Activated CD4-positive, alpha-beta T cell treated with anti-CD3 and anti-CD28 coated beads, Interleukin-2, amount 10 ng/mL, durations not matched to agents 7 days and 5 days (primary cell): ENCODE measurements around the gene CAPN12. TPM values are rescaled to one million over a fixed set of nuclear protein-coding genes. Genes with fewer than 3 reads are reported as not detected.
A peak's percentile ranks its signal among the peaks of the same experiment; 100 is the strongest.

Source experiments
- CTCF ChIA-PET: fragments of 350-600 bp; sonication (Branson Sonifier 250); formaldehyde crosslinking; loops from one replicate; lab custom pipeline; 2021; ENCODE audit warnings: antibody characterized with exemption; lab: Charles Lee
- POLR2A ChIA-PET: fragments of 350-600 bp; sonication (Branson Sonifier 250); formaldehyde crosslinking; loops from one replicate; lab custom pipeline; 2021; ENCODE audit warnings: antibody characterized with exemption; lab: Charles Lee
- DNase-seq: peaks from one replicate; pipeline ENCODE4 v3.0.0-alpha.2; 2020
- H3K27ac Mint-ChIP-seq: one replicate; pipeline ENCODE4 v1.8.0; 2021; ENCODE audit warnings: mild to moderate bottlenecking, moderate library complexity, mixed read lengths
- H3K27me3 Mint-ChIP-seq: one replicate; pipeline ENCODE4 v1.8.0; 2021; ENCODE audit warnings: mixed read lengths
- H3K36me3 Mint-ChIP-seq: one replicate; pipeline ENCODE4 v1.8.0; 2021; ENCODE audit warnings: low read depth, mixed read lengths
- H3K4me1 Mint-ChIP-seq: one replicate; pipeline ENCODE4 v1.8.0; 2021; ENCODE audit warnings: mixed read lengths
- H3K4me3 Mint-ChIP-seq: one replicate; pipeline ENCODE4 v1.8.0; 2021; ENCODE audit warnings: mild to moderate bottlenecking, moderate library complexity, mixed read lengths
- H3K9me3 Mint-ChIP-seq: one replicate; pipeline ENCODE4 v1.8.0; 2021; ENCODE audit warnings: mixed read lengths
- total RNA-seq, 2 experiments: library from RNA; stranded (reverse); gene quantifications; one replicate each; pipeline ENCODE4 v1.2.3, GENCODE V29; 2021

Gene CAPN12
- total RNA-seq, 2 experiments from 2014 or later = 3.5 to 3.7 TPM

DNA sequence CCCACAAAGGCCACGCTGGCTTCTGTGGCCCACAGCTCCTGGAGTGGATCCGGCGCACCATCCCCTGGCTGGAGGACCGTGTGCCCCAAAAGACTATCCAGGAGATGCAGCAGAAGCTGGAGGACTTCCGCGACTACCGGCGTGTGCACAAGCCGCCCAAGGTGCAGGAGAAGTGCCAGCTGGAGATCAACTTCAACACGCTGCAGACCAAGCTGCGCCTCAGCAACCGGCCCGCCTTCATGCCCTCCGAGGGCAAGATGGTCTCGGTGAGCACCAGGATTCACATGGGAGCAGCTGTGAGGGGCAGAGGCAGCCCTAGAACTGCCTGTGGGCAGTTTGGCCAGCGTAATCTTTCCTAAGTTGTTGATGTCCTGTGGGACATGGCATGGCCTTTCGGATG, 27.2 kb downstream of the CAPN12 start:
- H3K27me3 Mint-ChIP-seq = no peaks in the 10 kb centered on the region
- H3K27ac Mint-ChIP-seq = no peak overlapping the region
- no peak overlapping the region for H3K4me3 Mint-ChIP-seq
- ChIA-PET POLR2A (no interaction called here), CTCF (interaction anchor here (2.1 kb wide), 1 partner anchor 70 kb away, joined by 5 read pairs; the partner anchor contains the start of gene ACTN4)
- no peaks in the 10 kb centered on the region for H3K4me1 Mint-ChIP-seq
- H3K9me3 Mint-ChIP-seq = no peaks in the 10 kb centered on the region
- H3K36me3 Mint-ChIP-seq = peaks cover 17% of the 10 kb centered on the region
- DNase-seq = no peak

DNA sequence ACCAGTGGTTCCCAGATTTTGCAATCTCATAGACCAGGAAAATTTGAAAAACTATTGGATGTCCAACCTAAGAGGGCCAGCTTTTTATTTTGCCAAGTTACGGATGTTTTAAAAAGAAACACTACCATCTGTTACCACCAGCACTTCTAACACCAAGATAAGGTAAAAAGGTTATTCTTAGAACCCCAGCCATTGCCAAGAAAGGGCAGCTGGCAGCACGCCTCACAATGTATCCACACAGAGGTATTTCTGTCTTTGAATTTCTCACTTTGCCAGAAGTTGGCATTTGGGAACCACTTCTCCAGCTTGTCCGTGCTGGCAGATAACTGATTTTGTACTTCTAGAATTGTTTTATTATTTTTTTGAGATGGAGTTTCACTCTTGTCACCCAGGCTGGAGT, 28.7 kb downstream of the CAPN12 start:
- no peaks in the 10 kb centered on the region for H3K4me1 Mint-ChIP-seq
- no peak overlapping the region for H3K27ac Mint-ChIP-seq
- no peak for DNase-seq
- CTCF ChIA-PET = interaction anchor here (0.5 to 2.1 kb wide), 3 partner anchors 11 to 209 kb away, joined by 3 to 7 read pairs (median 5); partner anchors contain the start of gene ACTN4
- no peaks in the 10 kb centered on the region for H3K9me3 Mint-ChIP-seq
- POLR2A ChIA-PET = no interaction called here
- H3K27me3 Mint-ChIP-seq = no peaks in the 10 kb centered on the region
- no peak overlapping the region for H3K4me3 Mint-ChIP-seq
- peaks cover 18% of the 10 kb centered on the region for H3K36me3 Mint-ChIP-seq

DNA sequence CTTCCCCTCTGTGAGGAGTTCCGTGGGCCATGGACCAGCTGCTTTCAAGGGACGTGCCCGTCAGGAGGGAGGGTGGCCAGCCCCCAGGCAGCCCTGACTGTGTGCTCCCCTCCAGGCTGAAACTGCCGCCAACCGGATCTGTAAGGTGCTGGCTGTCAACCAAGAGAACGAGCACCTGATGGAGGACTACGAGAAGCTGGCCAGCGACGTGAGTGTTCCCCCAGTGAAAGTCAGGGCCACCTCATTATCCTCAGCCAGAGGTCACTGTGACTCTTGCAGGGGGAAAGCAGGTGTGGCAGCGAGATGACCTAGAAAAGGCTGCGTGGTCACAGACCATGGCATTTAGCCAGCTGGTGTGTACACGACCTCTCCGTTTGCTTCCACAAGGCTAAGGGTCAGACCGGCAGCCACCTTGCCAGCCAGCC, 29.9 kb downstream of the CAPN12 start:
- ChIA-PET POLR2A (no interaction called here), CTCF (interaction anchor here (0.6 to 1.6 kb wide), 2 partner anchors 12 to 26 kb away, joined by 3 to 7 read pairs; no protein-coding TSS in a partner anchor)
- no peak for DNase-seq
- no peak overlapping the region for H3K4me3 Mint-ChIP-seq
- no peaks in the 10 kb centered on the region for H3K4me1 Mint-ChIP-seq
- no peaks in the 10 kb centered on the region for H3K9me3 Mint-ChIP-seq
- peaks cover 23% of the 10 kb centered on the region for H3K36me3 Mint-ChIP-seq
- peak overlapping the region; percentile 50 for H3K27ac Mint-ChIP-seq
- no peaks in the 10 kb centered on the region for H3K27me3 Mint-ChIP-seq

DNA sequence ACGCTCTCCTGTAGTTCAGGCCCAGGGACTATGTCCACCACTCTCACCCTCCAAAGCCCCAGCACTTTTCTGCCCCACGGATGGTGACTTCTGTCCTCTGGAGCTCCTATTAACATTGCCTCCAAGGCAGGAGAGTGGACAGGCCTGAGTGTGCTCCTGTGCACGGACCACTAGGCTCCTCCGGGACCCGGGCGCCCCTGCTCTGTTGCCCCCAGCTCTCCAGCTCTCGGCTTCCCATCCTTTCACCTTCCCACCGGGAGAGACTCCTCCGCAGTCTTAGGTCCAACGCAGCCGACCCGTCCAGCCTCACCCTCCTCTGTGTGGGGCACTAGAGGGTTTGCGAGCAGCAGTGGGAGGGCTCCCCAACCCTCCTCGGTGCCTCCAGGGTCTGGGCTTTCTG, 30.4 kb downstream of the CAPN12 start:
- peaks cover 25% of the 10 kb centered on the region for H3K36me3 Mint-ChIP-seq

DNA sequence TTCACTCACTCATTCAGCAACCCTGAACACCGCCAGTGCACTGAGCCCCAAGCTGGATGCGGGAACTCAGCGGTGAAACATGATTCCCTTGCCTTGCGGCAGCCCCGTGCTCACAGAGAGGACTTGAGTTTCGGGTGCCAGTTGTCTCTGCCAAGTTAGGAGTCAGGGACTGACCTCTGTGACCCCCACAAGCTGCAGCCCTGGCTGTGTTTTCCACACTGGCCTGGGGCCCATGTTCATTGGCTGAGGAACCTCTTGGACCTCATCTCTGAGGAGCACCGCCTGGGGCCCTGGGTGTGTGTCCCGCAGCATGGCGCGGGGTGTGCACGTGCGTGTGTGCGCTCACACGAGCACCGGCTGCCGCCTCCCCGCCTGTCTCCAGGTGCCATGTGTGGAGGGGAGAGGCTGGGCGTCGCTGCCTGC, 31.0 kb downstream of the CAPN12 start:
- ChIA-PET POLR2A (no interaction called here), CTCF (no interaction called here)
- DNase-seq = no peak
- Mint-ChIP-seq H3K27ac (no peak overlapping the region), H3K4me3 (no peak overlapping the region), H3K9me3 (no peaks in the 10 kb centered on the region), H3K4me1 (no peaks in the 10 kb centered on the region), H3K36me3 (peaks cover 21% of the 10 kb centered on the region), H3K27me3 (no peaks in the 10 kb centered on the region)

More for the DNA sequence above, 30.4 kb downstream of the CAPN12 start:
- Mint-ChIP-seq H3K9me3 (no peaks in the 10 kb centered on the region), H3K27me3 (no peaks in the 10 kb centered on the region), H3K4me1 (no peaks in the 10 kb centered on the region), H3K4me3 (no peak overlapping the region), H3K27ac (no peak overlapping the region)
- CTCF ChIA-PET = interaction anchor here (0.6 kb wide), 1 partner anchor 25 kb away, joined by 3 read pairs; no protein-coding TSS in a partner anchor
- no peak for DNase-seq
- POLR2A ChIA-PET = no interaction called here

DNA sequence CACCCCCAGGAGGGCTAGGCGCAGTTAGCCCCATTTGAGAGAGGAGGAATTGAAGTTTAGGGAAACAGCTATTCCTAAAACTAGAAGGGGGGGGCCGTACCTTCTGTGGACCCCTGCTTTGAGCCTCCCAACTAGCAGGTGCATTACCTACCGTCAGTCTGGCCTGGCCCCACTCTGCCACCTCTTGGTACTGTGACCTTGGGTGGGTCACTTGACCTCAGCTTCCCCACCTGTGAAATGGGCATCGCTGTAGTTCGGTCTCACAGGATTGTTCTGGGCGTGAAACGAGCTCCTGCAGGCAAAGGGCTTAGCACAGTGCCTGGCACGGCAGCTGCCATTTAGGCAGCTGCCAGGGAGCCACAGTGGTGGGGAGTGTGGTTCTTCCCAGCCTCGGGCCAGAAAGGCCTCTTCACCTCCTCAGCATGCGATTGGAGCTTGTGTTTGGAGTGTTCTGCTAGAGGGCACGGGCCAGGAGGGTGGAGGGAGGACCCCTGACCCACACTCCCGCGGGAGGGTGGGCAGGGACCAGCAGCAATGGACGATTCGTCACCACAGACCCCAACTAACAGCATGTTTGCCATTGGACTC, 32.0 kb downstream of the CAPN12 start:
- Mint-ChIP-seq H3K9me3 (no peaks in the 10 kb centered on the region), H3K27me3 (no peaks in the 10 kb centered on the region), H3K4me3 (no peak overlapping the region), H3K27ac (no peak overlapping the region), H3K4me1 (no peaks in the 10 kb centered on the region), H3K36me3 (peaks cover 24% of the 10 kb centered on the region)
- ChIA-PET CTCF (interaction anchor here (0.9 to 2.7 kb wide), 2 partner anchors 157 to 217 kb away, joined by 4 to 9 read pairs; partner anchors contain the start of genes MRPS12 and SARS2), POLR2A (no interaction called here)
- DNase-seq = no peak

DNA sequence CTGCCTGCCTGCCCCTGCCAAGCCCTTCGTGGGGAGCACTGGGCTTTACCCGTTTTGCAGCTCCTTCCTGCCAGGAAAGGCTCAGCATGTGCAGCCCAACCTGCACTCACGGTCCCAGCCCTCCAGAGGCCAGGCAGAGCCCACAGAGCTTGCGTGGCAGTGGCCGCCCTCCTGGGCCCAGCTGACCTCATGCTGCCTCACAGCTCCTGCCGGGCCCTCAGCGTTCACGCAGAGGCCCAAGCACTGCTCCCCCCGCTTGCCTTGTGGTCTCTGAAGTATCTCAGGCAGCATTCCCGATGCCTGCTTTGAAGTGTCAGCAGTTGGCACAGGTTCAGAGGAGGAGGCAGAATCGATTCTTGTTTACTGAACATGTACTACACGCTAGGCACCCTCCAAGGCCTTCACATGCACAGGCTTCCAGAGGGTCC, 32.5 kb downstream of the CAPN12 start:
- no peaks in the 10 kb centered on the region for H3K27me3 Mint-ChIP-seq
- ChIA-PET POLR2A (no interaction called here), CTCF (interaction anchor here (0.9 to 2.7 kb wide), 2 partner anchors 157 to 218 kb away, joined by 4 to 9 read pairs; partner anchors contain the start of genes MRPS12 and SARS2)
- H3K36me3 Mint-ChIP-seq = peaks cover 26% of the 10 kb centered on the region
- no peaks in the 10 kb centered on the region for H3K4me1 Mint-ChIP-seq
- no peak for DNase-seq
- H3K9me3 Mint-ChIP-seq = no peaks in the 10 kb centered on the region
- no peak overlapping the region for H3K27ac Mint-ChIP-seq
- H3K4me3 Mint-ChIP-seq = no peak overlapping the region

DNA sequence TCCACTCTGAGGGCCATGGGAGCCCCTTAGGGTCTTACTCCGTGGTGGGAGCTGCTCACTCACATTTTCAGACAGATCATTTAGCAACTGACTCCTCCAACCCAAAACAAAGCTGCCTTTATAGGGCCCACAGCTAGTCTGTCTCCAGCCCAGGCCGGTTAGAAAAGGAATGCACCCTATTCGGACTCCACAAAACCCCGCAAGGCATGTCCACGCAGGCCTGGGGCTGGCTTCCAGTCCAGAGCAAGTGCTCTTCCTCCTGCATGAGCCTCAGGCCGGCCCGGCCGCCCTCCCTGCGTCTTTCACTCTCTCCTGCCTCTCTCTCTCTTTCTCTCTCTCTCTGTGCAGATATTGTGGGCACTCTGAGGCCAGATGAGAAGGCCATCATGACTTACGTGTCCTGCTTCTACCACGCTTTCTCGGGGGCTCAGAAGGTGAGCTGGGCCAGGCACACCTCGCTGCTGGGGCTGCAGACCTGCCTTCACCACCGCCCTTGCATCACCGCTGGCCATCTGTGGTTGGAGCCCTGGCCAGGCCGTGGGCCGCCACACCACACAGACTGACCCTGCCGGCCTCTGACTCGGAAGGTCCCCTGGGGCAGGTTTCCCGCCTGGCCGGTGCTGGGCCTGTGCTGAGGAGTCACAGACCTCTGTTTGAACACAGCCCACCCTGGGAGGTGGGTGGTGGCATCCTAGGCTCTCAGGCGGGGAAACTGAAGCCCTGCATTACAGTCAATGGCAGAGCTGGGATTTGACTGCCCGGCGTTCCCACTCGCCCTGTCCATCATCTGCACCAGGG, 33.1 kb downstream of the CAPN12 start:
- ChIA-PET POLR2A (no interaction called here), CTCF (interaction anchor here (0.6 to 2.7 kb wide), 3 partner anchors 158 to 275 kb away, joined by 3 to 9 read pairs (median 4); partner anchors contain the start of genes MRPS12 and SARS2)
- peaks cover 26% of the 10 kb centered on the region for H3K36me3 Mint-ChIP-seq
- no peaks in the 10 kb centered on the region for H3K27me3 Mint-ChIP-seq
- no peaks in the 10 kb centered on the region for H3K4me1 Mint-ChIP-seq
- H3K4me3 Mint-ChIP-seq = no peak overlapping the region
- DNase-seq = no peak
- no peaks in the 10 kb centered on the region for H3K9me3 Mint-ChIP-seq
- peak overlapping the region; percentile 57 for H3K27ac Mint-ChIP-seq

DNA sequence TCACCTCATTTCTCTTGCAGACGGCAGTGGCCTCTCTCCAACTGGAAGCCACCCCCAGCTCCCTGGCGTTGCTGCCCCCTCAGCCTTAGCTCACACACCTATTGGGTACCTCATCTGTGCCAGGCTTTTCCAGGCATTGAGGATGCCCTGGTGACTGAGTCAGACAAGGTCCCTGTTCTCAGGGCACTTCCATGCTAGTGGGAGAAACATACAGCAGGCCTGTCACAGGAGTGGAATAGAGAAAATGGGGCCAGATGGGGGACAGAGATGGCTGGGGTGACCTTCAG, 33.9 kb downstream of the CAPN12 start:
- ChIA-PET CTCF (interaction anchor here (2.7 kb wide), 1 partner anchor 219 kb away, joined by 9 read pairs; the partner anchor contains the start of genes MRPS12 and SARS2), POLR2A (no interaction called here)
- Mint-ChIP-seq H3K36me3 (peaks cover 33% of the 10 kb centered on the region), H3K4me3 (no peak overlapping the region), H3K9me3 (no peaks in the 10 kb centered on the region), H3K27ac (peak overlapping the region; percentile 57), H3K4me1 (no peaks in the 10 kb centered on the region), H3K27me3 (no peaks in the 10 kb centered on the region)
- no peak for DNase-seq

DNA sequence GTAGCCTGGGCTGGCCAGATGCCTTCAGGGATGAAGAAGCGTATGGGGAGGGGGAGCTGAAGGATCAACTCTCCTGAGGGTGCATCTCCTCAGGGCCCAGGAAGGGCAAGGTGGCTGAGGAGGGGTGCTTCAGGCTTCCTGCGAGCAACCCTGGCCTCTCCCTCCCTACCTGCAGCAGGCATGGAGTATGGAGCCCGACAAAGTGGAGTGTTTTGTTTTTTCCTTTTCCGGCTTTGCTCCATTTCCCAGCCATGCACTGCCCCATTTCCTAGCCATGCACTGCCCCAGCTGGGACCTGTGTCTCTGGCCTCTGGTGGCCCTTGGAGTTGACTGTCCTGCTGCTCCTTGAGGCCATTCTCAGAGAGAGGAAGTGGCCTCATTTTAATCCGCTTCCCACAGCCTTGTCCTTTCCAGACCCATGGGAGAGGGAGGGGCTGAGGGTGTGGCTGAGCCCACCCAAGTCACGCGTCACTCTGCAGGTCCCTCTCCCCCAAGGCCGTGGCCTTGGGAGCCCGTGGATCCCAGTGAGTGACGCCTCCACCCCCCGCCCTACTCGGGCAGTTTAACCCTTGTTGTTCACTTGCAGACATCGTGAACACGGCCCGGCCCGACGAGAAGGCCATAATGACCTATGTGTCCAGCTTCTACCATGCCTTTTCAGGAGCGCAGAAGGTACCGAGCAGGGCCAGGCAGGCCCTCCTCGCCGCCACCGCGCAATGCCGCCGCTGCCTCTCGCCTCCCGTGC, 34.4 kb downstream of the CAPN12 start:
- ChIA-PET POLR2A (no interaction called here), CTCF (interaction anchor here (0.6 to 2.7 kb wide), 2 partner anchors 54 to 220 kb away, joined by 3 to 9 read pairs; partner anchors contain the start of genes MRPS12 and SARS2)
- no peak for DNase-seq
- Mint-ChIP-seq H3K4me1 (no peaks in the 10 kb centered on the region), H3K27ac (no peak overlapping the region), H3K9me3 (no peaks in the 10 kb centered on the region), H3K27me3 (no peaks in the 10 kb centered on the region), H3K36me3 (peaks cover 30% of the 10 kb centered on the region), H3K4me3 (no peak overlapping the region)

DNA sequence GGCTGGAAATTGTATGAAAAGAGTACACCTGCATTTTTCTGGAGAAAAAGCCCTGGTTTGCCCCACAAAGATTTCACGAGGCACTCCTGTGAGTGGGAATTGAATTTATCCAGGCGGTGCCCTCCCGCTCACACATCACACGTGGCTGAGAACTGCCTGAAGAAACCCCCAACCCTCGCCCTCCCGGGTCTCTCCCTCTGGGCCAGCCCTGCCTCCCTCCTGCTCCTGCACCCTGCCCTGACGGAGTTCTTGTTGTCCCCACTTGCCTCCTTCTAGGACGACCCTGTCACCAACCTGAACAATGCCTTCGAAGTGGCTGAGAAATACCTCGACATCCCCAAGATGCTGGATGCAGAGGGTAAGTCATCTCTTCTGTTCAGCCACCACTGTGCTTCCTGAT, 35.2 kb downstream of the CAPN12 start:
- no peak overlapping the region for H3K4me3 Mint-ChIP-seq
- H3K4me1 Mint-ChIP-seq = no peaks in the 10 kb centered on the region
- ChIA-PET CTCF (no interaction called here), POLR2A (no interaction called here)
- no peaks in the 10 kb centered on the region for H3K27me3 Mint-ChIP-seq
- no peaks in the 10 kb centered on the region for H3K9me3 Mint-ChIP-seq
- no peak overlapping the region for H3K27ac Mint-ChIP-seq
- peaks cover 30% of the 10 kb centered on the region for H3K36me3 Mint-ChIP-seq
- DNase-seq = no peak

DNA sequence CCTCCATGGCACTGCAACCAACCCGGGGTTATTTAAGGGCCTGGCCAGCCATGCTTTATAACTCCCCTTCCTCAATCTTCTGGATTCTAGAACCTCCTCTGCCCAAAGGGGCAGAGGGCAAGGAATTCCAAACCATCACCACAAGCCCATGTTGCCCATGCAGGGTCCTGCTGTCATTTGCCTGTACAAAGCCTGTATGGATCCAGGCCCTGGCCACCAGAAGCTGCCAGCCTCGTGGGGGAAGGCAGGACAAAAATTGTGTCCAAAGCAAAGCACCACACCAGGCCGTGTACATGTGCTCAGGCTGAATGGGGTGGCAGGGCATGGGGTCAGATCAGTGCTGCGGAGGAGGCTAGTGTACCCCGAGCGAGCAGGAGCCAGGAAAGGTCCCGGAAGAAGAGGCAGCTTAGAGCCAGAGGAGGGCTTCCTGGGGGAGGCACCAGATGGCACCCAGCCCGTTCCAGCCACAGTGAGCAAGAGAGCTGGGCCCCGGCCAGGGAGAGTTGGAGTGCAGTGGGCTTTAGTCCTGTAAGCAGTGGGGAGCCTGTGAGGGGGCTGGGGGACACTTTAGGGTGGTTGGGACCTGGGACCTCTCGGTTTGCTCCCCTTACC, 35.8 kb downstream of the CAPN12 start:
- peaks cover 34% of the 10 kb centered on the region for H3K36me3 Mint-ChIP-seq
- no peaks in the 10 kb centered on the region for H3K9me3 Mint-ChIP-seq
- POLR2A ChIA-PET = no interaction called here
- no peak overlapping the region for H3K27ac Mint-ChIP-seq
- H3K27me3 Mint-ChIP-seq = no peaks in the 10 kb centered on the region
- CTCF ChIA-PET = no interaction called here
- no peaks in the 10 kb centered on the region for H3K4me1 Mint-ChIP-seq
- DNase-seq = no peak
- H3K4me3 Mint-ChIP-seq = no peak overlapping the region
